22Rv1 (cell line): ENCODE results near the gene PABPC3.

ENCODE experiments used
- CTCF ChIP-seq: fragments of 450-650 bp; IDR thresholded peaks from 2 replicates; pipeline ENCODE4 v1.5.1; 2017; ENCODE audit warnings: mild to moderate bottlenecking
- ZFX ChIP-seq: fragments of 450-650 bp; IDR thresholded peaks from 2 replicates; pipeline ENCODE4 v1.6.1; 2017; ENCODE audit warnings: antibody characterized with exemption, borderline replicate concordance

GRCh38 chr13:25137788-25138115, 41.8 kb downstream of the PABPC3 start:
- TF ChIP-seq CTCF (no peak), ZFX (no peak)
